D721Med (cell line): Measurements from ENCODE around the gene SLCO4C1.
"Not testable (repeated sequence)": the region's sequence is repeated elsewhere in the genome, so short reads cannot be mapped to it uniquely, and the experiment has no call there.

Experiments
- DNase-seq: peaks from one replicate; pipeline ENCODE4 v3.0.0; 2011; ENCODE audit warnings: low spot score; ENCODE audit not compliant: insufficient read length
- FAIRE-seq: peaks from 2 replicates; lab custom pipeline; 2011; peaks lifted over from hg19 to GRCh38; lab: Jason Lieb, UNC
- TF ChIP-seq, protein P1 (sequence below): IDR thresholded peaks from 2 replicates; pipeline ENCODE4 v1.5.1; 2012; ENCODE audit warnings: mild to moderate bottlenecking, control low read depth; ENCODE audit not compliant: insufficient read depth; ENCODE audit errors: missing control alignments

The SLCO4C1 gene, protein sequence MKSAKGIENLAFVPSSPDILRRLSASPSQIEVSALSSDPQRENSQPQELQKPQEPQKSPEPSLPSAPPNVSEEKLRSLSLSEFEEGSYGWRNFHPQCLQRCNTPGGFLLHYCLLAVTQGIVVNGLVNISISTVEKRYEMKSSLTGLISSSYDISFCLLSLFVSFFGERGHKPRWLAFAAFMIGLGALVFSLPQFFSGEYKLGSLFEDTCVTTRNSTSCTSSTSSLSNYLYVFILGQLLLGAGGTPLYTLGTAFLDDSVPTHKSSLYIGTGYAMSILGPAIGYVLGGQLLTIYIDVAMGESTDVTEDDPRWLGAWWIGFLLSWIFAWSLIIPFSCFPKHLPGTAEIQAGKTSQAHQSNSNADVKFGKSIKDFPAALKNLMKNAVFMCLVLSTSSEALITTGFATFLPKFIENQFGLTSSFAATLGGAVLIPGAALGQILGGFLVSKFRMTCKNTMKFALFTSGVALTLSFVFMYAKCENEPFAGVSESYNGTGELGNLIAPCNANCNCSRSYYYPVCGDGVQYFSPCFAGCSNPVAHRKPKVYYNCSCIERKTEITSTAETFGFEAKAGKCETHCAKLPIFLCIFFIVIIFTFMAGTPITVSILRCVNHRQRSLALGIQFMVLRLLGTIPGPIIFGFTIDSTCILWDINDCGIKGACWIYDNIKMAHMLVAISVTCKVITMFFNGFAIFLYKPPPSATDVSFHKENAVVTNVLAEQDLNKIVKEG

DNA sequence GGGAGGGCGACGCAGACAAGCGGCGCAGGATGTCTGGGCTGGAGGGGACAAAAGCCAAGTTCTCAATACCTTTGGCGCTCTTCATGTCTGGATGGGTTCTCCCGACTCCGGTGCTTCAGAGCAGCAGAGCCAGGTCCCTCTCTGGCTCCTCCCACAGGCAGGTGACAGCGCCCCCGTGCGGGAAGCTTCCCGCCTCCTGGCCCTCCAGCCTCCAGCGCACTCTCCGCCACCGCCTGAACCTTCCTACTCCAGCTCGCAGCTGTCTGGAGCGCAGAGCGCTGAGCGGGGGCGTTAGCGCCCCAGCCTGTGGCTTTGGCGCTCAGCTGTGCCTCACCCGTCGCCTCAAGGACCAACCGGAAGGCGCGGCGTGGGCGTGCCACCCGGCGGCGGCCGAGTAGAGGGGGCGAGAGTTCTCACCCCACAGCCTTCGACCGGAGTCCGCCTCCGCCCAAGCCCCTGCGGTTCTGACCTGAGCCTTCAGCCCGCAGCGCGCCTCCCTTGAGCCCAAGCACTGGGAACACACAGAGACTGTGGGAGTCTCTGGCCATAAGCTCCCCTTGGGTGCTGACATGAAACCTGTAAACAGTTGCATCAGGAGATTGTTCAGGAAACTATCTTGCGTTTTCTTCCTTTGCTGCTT, at the start of gene SLCO4C1:
TSS of gene SLCO4C1 (minus strand) at position 107 of the 640 bp plus-strand sequence. CDS start at position 85, 22 bp downstream.
- no peak for DNase-seq

DNA sequence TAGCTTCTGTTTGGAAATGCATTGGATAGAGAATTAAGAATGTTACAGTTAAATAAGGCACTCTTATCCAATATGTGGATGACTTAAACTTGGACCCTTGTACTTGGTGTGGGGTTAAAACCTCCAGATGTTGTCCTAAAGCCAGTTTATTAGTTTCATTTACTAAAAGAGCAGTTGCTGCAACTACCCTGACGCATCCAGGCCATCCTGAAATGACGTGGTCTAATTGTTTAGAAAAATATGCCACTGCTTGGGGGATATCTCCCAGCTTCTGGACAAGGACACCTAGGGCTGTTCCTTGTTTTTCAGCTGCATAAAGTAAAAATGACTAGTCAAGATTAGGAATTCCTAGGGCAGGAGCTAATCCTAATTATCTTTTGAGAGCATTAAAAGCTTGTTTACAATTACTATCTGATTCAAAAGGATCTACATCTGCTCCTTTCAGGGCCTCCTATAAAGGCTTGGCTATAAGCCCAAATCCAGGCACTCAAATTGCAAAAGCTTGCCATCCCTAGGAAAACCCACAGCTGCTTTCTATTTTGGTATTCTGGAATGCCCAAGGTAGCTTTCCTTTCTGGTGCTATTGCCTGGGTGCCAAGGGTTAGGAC, 45.7 kb upstream of the SLCO4C1 start:
- TF ChIP-seq, protein P1, sequence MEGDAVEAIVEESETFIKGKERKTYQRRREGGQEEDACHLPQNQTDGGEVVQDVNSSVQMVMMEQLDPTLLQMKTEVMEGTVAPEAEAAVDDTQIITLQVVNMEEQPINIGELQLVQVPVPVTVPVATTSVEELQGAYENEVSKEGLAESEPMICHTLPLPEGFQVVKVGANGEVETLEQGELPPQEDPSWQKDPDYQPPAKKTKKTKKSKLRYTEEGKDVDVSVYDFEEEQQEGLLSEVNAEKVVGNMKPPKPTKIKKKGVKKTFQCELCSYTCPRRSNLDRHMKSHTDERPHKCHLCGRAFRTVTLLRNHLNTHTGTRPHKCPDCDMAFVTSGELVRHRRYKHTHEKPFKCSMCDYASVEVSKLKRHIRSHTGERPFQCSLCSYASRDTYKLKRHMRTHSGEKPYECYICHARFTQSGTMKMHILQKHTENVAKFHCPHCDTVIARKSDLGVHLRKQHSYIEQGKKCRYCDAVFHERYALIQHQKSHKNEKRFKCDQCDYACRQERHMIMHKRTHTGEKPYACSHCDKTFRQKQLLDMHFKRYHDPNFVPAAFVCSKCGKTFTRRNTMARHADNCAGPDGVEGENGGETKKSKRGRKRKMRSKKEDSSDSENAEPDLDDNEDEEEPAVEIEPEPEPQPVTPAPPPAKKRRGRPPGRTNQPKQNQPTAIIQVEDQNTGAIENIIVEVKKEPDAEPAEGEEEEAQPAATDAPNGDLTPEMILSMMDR = no peak
- FAIRE-seq (peak; percentile 95), DNase-seq (peak; percentile 34)

More for the DNA sequence above, at the start of gene SLCO4C1:
- FAIRE-seq = no peak
- TF ChIP-seq, protein P1 = no peak

DNA sequence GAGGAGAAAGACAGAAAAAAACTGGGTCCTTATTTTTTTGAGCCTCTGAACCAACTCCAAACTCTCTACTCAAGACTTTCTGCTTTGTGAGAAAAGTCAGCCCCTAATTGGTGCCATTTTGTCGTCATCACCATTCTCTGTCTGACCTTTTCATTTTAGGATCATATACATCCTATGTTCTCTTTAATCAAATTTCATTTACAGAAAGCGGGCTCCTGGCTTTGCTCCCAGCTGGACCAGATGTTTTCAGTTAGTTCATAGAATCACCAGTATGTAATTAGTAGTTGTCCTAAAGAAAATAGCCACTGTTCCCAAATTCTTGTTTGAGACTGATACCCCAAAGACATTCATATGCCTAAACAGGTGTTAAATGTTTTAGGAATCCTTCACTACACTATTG, 28.6 kb upstream of the SLCO4C1 start:
- TF ChIP-seq, protein P1 = no peak
- FAIRE-seq = no peak
- no peak for DNase-seq

DNA sequence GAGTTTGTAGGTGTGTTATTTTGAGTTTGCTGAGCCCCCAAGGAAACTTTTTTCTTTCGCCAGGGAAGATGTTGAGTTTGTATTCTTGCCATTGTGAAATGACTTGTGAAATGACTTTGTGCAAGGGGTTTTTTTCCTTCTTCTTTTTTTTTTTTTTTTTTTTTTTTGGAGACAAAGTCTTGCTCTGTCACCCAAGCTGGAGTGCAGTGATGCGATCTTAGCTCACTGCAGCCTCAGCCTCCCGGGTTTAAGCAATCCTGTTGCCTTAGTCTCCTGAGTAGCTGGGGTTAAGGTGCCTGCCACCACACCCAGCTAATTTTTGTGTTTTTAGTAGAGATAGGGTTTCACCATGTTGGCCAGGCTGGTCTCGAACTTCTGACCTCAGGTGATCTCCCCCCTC, 22.7 kb upstream of the SLCO4C1 start:
- not testable (repeated sequence) for FAIRE-seq, DNase-seq

DNA sequence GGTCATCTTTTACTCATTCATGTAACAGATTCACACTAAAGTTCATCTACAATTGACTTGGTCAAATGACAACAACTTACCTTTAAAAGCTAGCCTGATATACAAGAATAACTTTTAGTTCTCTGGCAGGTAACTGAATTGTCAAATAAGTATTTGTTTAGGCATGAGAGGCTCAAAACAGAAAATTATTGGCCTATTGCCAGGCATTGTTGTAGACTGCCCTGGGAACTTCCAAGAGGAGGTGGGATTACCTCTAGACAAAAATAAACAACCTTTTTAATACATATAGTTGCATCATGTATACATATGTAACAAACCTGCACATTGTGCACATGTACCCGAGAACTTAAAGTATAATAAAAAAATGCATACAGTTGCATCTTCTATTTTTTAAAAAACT, 18.2 kb upstream of the SLCO4C1 start:
- FAIRE-seq = no peak
- DNase-seq = no peak
- TF ChIP-seq, protein P1 = no peak

DNA sequence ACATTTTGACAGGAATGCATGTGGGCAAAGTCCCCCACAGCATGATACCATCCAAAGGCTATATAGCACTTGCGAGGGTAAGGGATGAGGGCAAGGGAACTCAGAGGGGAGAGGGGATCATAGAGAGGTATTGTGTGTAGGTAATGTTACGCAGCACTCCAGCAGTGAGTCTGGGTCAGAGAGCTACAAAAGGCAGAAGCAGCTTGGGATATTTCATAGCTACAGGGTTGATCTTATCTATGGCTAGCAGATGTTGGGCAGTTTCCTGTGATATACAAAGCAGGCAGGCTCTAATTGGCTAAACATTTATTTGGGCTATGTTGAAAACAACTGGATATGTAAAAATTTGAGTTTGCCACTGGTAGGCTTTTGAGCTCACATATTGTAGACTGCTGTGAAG, 17.8 kb upstream of the SLCO4C1 start:
- TF ChIP-seq, protein P1 = no peak
- FAIRE-seq (no peak), DNase-seq (no peak)
